Jurkat, Clone E6-1 (cell line): ENCODE measurements around the gene CEP350. TPM values are rescaled to one million over a fixed set of nuclear protein-coding genes. Genes with fewer than 3 reads are reported as not detected.

Experiments
- DNase-seq: peaks from one replicate; pipeline ENCODE4 v3.0.0-alpha.2; 2011; ENCODE audit warnings: low read depth, low spot score
- H3K4me3 ChIP-seq: 2 replicates; pipeline ENCODE4 v1.5.1; 2011; ENCODE audit warnings: mild to moderate bottlenecking, low read length, control low read depth, moderate library complexity
- polyA plus RNA-seq: library from polyadenylated mRNA; unstranded; fragments of >200 nt; gene quantifications from one replicate; pipeline ENCODE4 v1.2.1, GENCODE V29; 2012; ENCODE audit warnings: missing spikeins; ENCODE audit not compliant: insufficient read length, insufficient read depth

CEP350 gene
- polyA plus RNA-seq: 22.9 TPM

- H3K4me3 ChIP-seq: peak within 1 kb of the TSS; percentile 74
- DNase-seq: peak; percentile 100
Measured at GRCh38 chr1:179954493-179955286, at the start of gene CEP350. Gene CEP350, plus strand, starts transcription at chr1:179954810. Its CDS starts 31,372 bp downstream, at chr1:179986182.

GRCh38 chr1:179910934-179911333, 43.7 kb upstream of the CEP350 start:
- no peak for DNase-seq
- no peak overlapping the region for H3K4me3 ChIP-seq

GRCh38 chr1:179911812-179912211, 42.8 kb upstream of the CEP350 start:
- no peak for DNase-seq
- no peak overlapping the region for H3K4me3 ChIP-seq

- no peak for DNase-seq
- no peak overlapping the region for H3K4me3 ChIP-seq
Measured at GRCh38 chr1:179917601-179918429, 36.8 kb upstream of the CEP350 start.

GRCh38 chr1:179921472-179921871, 33.1 kb upstream of the CEP350 start:
- H3K4me3 ChIP-seq: no peak overlapping the region
- DNase-seq: no peak

GRCh38 chr1:179921981-179922872, 32.4 kb upstream of the CEP350 start:
- DNase-seq: no peak
- H3K4me3 ChIP-seq: no peak overlapping the region

- H3K4me3 ChIP-seq: no peak overlapping the region
- no peak for DNase-seq
Measured at GRCh38 chr1:179923029-179923428, 31.6 kb upstream of the CEP350 start.

- no peak overlapping the region for H3K4me3 ChIP-seq
- DNase-seq: no peak
Measured at GRCh38 chr1:179924268-179924667, 30.3 kb upstream of the CEP350 start.

GRCh38 chr1:179925302-179925701, 29.3 kb upstream of the CEP350 start:
- H3K4me3 ChIP-seq: no peak overlapping the region
- DNase-seq: no peak

GRCh38 chr1:179925922-179926849, 28.4 kb upstream of the CEP350 start:
- no peak overlapping the region for H3K4me3 ChIP-seq
- no peak for DNase-seq

- no peak overlapping the region for H3K4me3 ChIP-seq
- no peak for DNase-seq
Measured at GRCh38 chr1:179926850-179927205, 27.8 kb upstream of the CEP350 start.

GRCh38 chr1:179929955-179930798, 24.4 kb upstream of the CEP350 start:
- DNase-seq: no peak
- H3K4me3 ChIP-seq: no peak overlapping the region

GRCh38 chr1:179930867-179931266, 23.7 kb upstream of the CEP350 start:
- no peak overlapping the region for H3K4me3 ChIP-seq
- DNase-seq: no peak

GRCh38 chr1:179933219-179933618, 21.4 kb upstream of the CEP350 start:
- DNase-seq: no peak
- H3K4me3 ChIP-seq: no peak overlapping the region

GRCh38 chr1:179935909-179936496, 18.6 kb upstream of the CEP350 start:
- DNase-seq: no peak
- H3K4me3 ChIP-seq: no peak overlapping the region

GRCh38 chr1:179937668-179938254, 16.8 kb upstream of the CEP350 start:
- no peak for DNase-seq
- H3K4me3 ChIP-seq: no peak overlapping the region

GRCh38 chr1:179938752-179939151, 15.9 kb upstream of the CEP350 start:
- no peak for DNase-seq
- no peak overlapping the region for H3K4me3 ChIP-seq
